Urinary bladder (tissue), 4 donors: ENCODE data around the gene CCDC81. TPM values are rescaled to one million over a fixed set of nuclear protein-coding genes. Genes with fewer than 3 reads are reported as not detected.
"Not testable (repeated sequence)": the region's sequence is repeated elsewhere in the genome, so short reads cannot be mapped to it uniquely, and the experiment has no call there.

ENCODE experiments used
- DNase-seq: peaks from one replicate; pipeline ENCODE4 v3.0.0-alpha.2; 2015; ENCODE audit errors: extremely low spot score
- H3K27ac ChIP-seq: one replicate; pipeline ENCODE4 v1.5.1; 2013; ENCODE audit warnings: low read depth, mild to moderate bottlenecking, moderate library complexity
- H3K36me3 ChIP-seq: one replicate; pipeline ENCODE4 v1.6.1; 2013; ENCODE audit warnings: mild to moderate bottlenecking, moderate library complexity; ENCODE audit not compliant: insufficient read depth
- H3K4me1 ChIP-seq: one replicate; pipeline ENCODE4 v1.6.1; 2013; ENCODE audit warnings: mild to moderate bottlenecking, moderate library complexity; ENCODE audit not compliant: insufficient read depth
- H3K4me3 ChIP-seq: one replicate; pipeline ENCODE4 v1.5.1; 2013; ENCODE audit warnings: low read depth, low read length
- WGBS: extraction: QIAGEN DNeasy Blood & Tissue Kit; methylation state at CpG from one replicate; pipeline ENCODE4 v1.1.7; 2013; 5-methylcytosine and 5-hydroxymethylcytosine counted together
- polyA plus RNA-seq: library from polyadenylated mRNA; stranded (reverse); fragments of 200-250 nt; gene quantifications from one replicate; pipeline ENCODE4 v1.2.3, GENCODE V29; 2013
- total RNA-seq: library from RNA; depleted of rRNA; stranded (reverse); fragments of >200 nt; gene quantifications from one replicate; pipeline ENCODE4 v1.2.3, GENCODE V29; 2014
- donor health status: healthy with polysubstance abuse.
- donor health status: healthy.

Gene CCDC81
- total and polyA plus RNA-seq, 2 donors, result 1.2 to 5.1 TPM

- no peak overlapping the region for H3K27ac ChIP-seq
- H3K36me3 ChIP-seq, result no peaks in the 10 kb centered on the region
- H3K4me1 ChIP-seq, result no peaks in the 10 kb centered on the region
- WGBS, result 53% methylated on average over 1 of the region's 1 CpG
- H3K4me3 ChIP-seq, result no peak overlapping the region
- DNase-seq, result no peak
Measured at GRCh38 chr11:86403458-86403857, 28.8 kb downstream of the CCDC81 start.

- H3K27ac ChIP-seq, result no peak overlapping the region
- DNase-seq, result no peak
- H3K4me1 ChIP-seq, result no peaks in the 10 kb centered on the region
- H3K4me3 ChIP-seq, result no peak overlapping the region
- no peaks in the 10 kb centered on the region for H3K36me3 ChIP-seq
Measured at GRCh38 chr11:86408845-86409244, 34.2 kb downstream of the CCDC81 start.

- DNase-seq, result no peak
- WGBS, result 96% methylated on average over 2 of the region's 2 CpGs
- H3K36me3 ChIP-seq, result no peaks in the 10 kb centered on the region
- no peak overlapping the region for H3K4me3 ChIP-seq
- no peaks in the 10 kb centered on the region for H3K4me1 ChIP-seq
- H3K27ac ChIP-seq, result no peak overlapping the region
Measured at GRCh38 chr11:86414032-86414431, 39.3 kb downstream of the CCDC81 start.

- no peak for DNase-seq
Measured at GRCh38 chr11:86415026-86415425, 40.3 kb downstream of the CCDC81 start.

GRCh38 chr11:86416494-86416893, 41.8 kb downstream of the CCDC81 start:
- Histone ChIP-seq H3K4me1 (no peaks in the 10 kb centered on the region), H3K27ac (no peak overlapping the region), H3K4me3 (no peak overlapping the region), H3K36me3 (no peaks in the 10 kb centered on the region)
- WGBS, result 86% methylated on average over 1 of the region's 1 CpG
- no peak for DNase-seq

More at GRCh38 chr11:86415026-86415425, 40.3 kb downstream of the CCDC81 start:
- Histone ChIP-seq H3K27ac (no peak overlapping the region), H3K4me1 (no peaks in the 10 kb centered on the region), H3K36me3 (no peaks in the 10 kb centered on the region), H3K4me3 (no peak overlapping the region)
- WGBS, result 66% methylated on average over 4 of the region's 4 CpGs

GRCh38 chr11:86416951-86417350, 42.3 kb downstream of the CCDC81 start:
- DNase-seq, H3K4me3 ChIP-seq, H3K27ac ChIP-seq, H3K36me3 ChIP-seq, H3K4me1 ChIP-seq: not testable (repeated sequence)
- WGBS, result 94% methylated on average over 9 of the region's 9 CpGs

GRCh38 chr11:86418106-86418505, 43.4 kb downstream of the CCDC81 start:
- Histone ChIP-seq H3K4me1 (no peaks in the 10 kb centered on the region), H3K4me3 (no peak overlapping the region), H3K27ac (no peak overlapping the region), H3K36me3 (no peaks in the 10 kb centered on the region)
- WGBS, result 82% methylated on average over 3 of the region's 3 CpGs
- no peak for DNase-seq

GRCh38 chr11:86418513-86418912, 43.8 kb downstream of the CCDC81 start:
- Histone ChIP-seq H3K27ac (no peak overlapping the region), H3K36me3 (no peaks in the 10 kb centered on the region), H3K4me1 (no peaks in the 10 kb centered on the region), H3K4me3 (no peak overlapping the region)
- whole genome bisulfite sequencing, result 94% methylated on average over 3 of the region's 3 CpGs
- DNase-seq, result no peak

GRCh38 chr11:86418917-86419316, 44.2 kb downstream of the CCDC81 start:
- Histone ChIP-seq H3K4me1 (no peaks in the 10 kb centered on the region), H3K27ac (no peak overlapping the region), H3K36me3 (no peaks in the 10 kb centered on the region), H3K4me3 (no peak overlapping the region)
- no peak for DNase-seq
- 30% methylated on average over 2 of the region's 2 CpGs for WGBS

GRCh38 chr11:86421946-86422345, 47.3 kb downstream of the CCDC81 start:
- WGBS, result 89% methylated on average over 4 of the region's 4 CpGs
- Histone ChIP-seq H3K4me3 (no peak overlapping the region), H3K27ac (no peak overlapping the region), H3K4me1 (no peaks in the 10 kb centered on the region), H3K36me3 (no peaks in the 10 kb centered on the region)
- DNase-seq, result no peak

- no peak overlapping the region for H3K4me3 ChIP-seq
- H3K4me1 ChIP-seq, result no peaks in the 10 kb centered on the region
- WGBS, result 81% methylated on average over 12 of the region's 12 CpGs
Measured at GRCh38 chr11:86422371-86422770, 47.7 kb downstream of the CCDC81 start.

GRCh38 chr11:86423488-86423887, 48.8 kb downstream of the CCDC81 start:
- not testable (repeated sequence) for H3K4me3 ChIP-seq

More at GRCh38 chr11:86422371-86422770, 47.7 kb downstream of the CCDC81 start:
- no peak for DNase-seq
- Histone ChIP-seq H3K27ac (no peak overlapping the region), H3K36me3 (no peaks in the 10 kb centered on the region)

GRCh38 chr11:86427441-86427840, 52.8 kb downstream of the CCDC81 start:
- Histone ChIP-seq H3K36me3 (no peaks in the 10 kb centered on the region), H3K4me3 (no peak overlapping the region), H3K4me1 (no peaks in the 10 kb centered on the region), H3K27ac (no peak overlapping the region)
- DNase-seq, result no peak

More at GRCh38 chr11:86423488-86423887, 48.8 kb downstream of the CCDC81 start:
- 33% methylated on average over 4 of the region's 4 CpGs for WGBS
- not testable (repeated sequence) for DNase-seq, H3K27ac ChIP-seq, H3K36me3 ChIP-seq, H3K4me1 ChIP-seq

- no peak for DNase-seq
- Histone ChIP-seq H3K4me3 (no peak overlapping the region), H3K27ac (no peak overlapping the region), H3K4me1 (no peaks in the 10 kb centered on the region), H3K36me3 (no peaks in the 10 kb centered on the region)
- 87% methylated on average over 37 of the region's 37 CpGs for WGBS
Measured at GRCh38 chr11:86431258-86431657, 56.6 kb downstream of the CCDC81 start.
